Right lobe of liver (tissue), 6 donors: ENCODE measurements around the gene FANCG. TPM values are rescaled to one million over a fixed set of nuclear protein-coding genes. Genes with fewer than 3 reads are reported as not detected.

Source experiments
- ATAC-seq, 4 donors: fragments of 200-7000 bp; cut with Tn5 transposase; one replicate each; pipeline ENCODE4 v1.9.1; 2020; ENCODE audit warnings: mild to moderate bottlenecking in 4 of 4, moderate library complexity in 4 of 4
- DNase-seq, 3 donors: peaks; one replicate each; pipeline ENCODE4 v3.0.0-alpha.2; 2020
- H3K27ac ChIP-seq, 3 donors: fragments of 200-600 bp; one replicate each; pipeline ENCODE4 v1.8.0; 2022
- H3K27me3 ChIP-seq, 2 donors: fragments of 200-600 bp; one replicate each; pipeline ENCODE4 v1.8.0; 2022
- H3K36me3 ChIP-seq, 4 donors: fragments of 200-600 bp; sonication (generic) in 1 of 4; one replicate each; pipeline versions ENCODE4 v1.5.1 to v1.8.0; 2017 to 2022; ENCODE audit warnings: control low read depth in 1 of 4
- H3K4me1 ChIP-seq, 4 donors: fragments of 200-600 bp; sonication (generic) in 1 of 4; one replicate each; pipeline versions ENCODE4 v1.5.1 to v1.8.0; 2017 to 2022; ENCODE audit warnings: control low read depth in 1 of 4
- H3K4me3 ChIP-seq, 3 donors: fragments of 200-600 bp; one replicate each; pipeline ENCODE4 v1.8.0; 2022
- H3K9me3 ChIP-seq, 4 donors: fragments of 200-600 bp; sonication (generic) in 1 of 4; one replicate each; pipeline versions ENCODE4 v1.5.1 to v1.8.0; 2017 to 2022; ENCODE audit warnings: control low read depth in 1 of 4
- CTCF ChIP-seq, 4 donors: fragments of 200-600 bp in 3 of 4; fragments of 450-650 bp in 1 of 4; IDR thresholded peaks; one replicate each; pipeline versions ENCODE4 v1.5.1 to v1.8.0; 2016 to 2022; ENCODE audit warnings: antibody characterized with exemption in 4 of 4, mild to moderate bottlenecking in 2 of 4
- POLR2A ChIP-seq: fragments of 450-650 bp; IDR thresholded peaks from one replicate; pipeline ENCODE4 v1.6.1; 2017; ENCODE audit warnings: antibody characterized with exemption, mild to moderate bottlenecking
- WGBS: methylation state at CpG from one replicate; pipeline ENCODE4 v1.1.6; 2018; ENCODE audit warnings: low coverage, low lambda C conversion rate; ENCODE audit not compliant: insufficient coverage; ENCODE audit errors: missing lambda C conversion rate; 5-methylcytosine and 5-hydroxymethylcytosine counted together
- intact Hi-C, 2 donors: fragments of 100-400 bp; cut with DNase I; formaldehyde crosslinking; loops; one replicate each; pipeline versions ENCODE4 v1.11.2 to v1.14.1; 2022
- total RNA-seq, 6 experiments: library from RNA; depleted of rRNA in 2 of 6; stranded (reverse); fragments of >200 nt in 2 of 6; fragmentation: NEBNext Ultra II Directional in 3 of 6; extraction: Animal tissue kit (Norgen Biotek cat#: 25700) in 3 of 6; gene quantifications; one replicate each; pipeline versions ENCODE4 v1.1.0 to v1.2.4, GENCODE V29; 2016 to 2023
- donor health status: DM: no; HTN: yes; CAD: no.
- donor health status: DM: no; HTN: no; CAD: no.
- donor health status: DM: no; HTN: no; CAD: no.
- donor health status: DM: no; HTN: yes; CAD: no.
- donor health status: DM: no; HTN: yes; CAD: no.

The FANCG gene
- total RNA-seq, 6 experiments from 2014 or later: 2.9 to 7.1 (median 4.2) TPM

- Histone ChIP-seq H3K4me3 (peak overlapping the region; percentile 76 to 100 (median 93)), H3K9me3 (no peaks in the 10 kb centered on the region), H3K36me3 (peaks cover 2 to 23% (median 11%) of the 10 kb centered on the region in 4 donors), H3K27me3 (no peaks in the 10 kb centered on the region), H3K27ac (peak overlapping the region; percentile 97 to 99 (median 98)), H3K4me1 (peaks cover 0 to 33% (median 12%) of the 10 kb centered on the region in 4 donors)
- ATAC-seq (peak; percentile 70 to 82 (median 76)), DNase-seq (peak; percentile 88 to 91 (median 90))
- WGBS: no CpG with 5 or more reads among the region's 79 CpGs
- peak; percentile 15 to 47 (median 42) for TF ChIP-seq CTCF (IDR thresholded peaks at IDR 0.05)
- no peak for TF ChIP-seq POLR2A
- intact Hi-C loops: no loop called here
Measured at GRCh38 chr9:35071814-35072460, 7.8 kb downstream of the FANCG start.

DNA sequence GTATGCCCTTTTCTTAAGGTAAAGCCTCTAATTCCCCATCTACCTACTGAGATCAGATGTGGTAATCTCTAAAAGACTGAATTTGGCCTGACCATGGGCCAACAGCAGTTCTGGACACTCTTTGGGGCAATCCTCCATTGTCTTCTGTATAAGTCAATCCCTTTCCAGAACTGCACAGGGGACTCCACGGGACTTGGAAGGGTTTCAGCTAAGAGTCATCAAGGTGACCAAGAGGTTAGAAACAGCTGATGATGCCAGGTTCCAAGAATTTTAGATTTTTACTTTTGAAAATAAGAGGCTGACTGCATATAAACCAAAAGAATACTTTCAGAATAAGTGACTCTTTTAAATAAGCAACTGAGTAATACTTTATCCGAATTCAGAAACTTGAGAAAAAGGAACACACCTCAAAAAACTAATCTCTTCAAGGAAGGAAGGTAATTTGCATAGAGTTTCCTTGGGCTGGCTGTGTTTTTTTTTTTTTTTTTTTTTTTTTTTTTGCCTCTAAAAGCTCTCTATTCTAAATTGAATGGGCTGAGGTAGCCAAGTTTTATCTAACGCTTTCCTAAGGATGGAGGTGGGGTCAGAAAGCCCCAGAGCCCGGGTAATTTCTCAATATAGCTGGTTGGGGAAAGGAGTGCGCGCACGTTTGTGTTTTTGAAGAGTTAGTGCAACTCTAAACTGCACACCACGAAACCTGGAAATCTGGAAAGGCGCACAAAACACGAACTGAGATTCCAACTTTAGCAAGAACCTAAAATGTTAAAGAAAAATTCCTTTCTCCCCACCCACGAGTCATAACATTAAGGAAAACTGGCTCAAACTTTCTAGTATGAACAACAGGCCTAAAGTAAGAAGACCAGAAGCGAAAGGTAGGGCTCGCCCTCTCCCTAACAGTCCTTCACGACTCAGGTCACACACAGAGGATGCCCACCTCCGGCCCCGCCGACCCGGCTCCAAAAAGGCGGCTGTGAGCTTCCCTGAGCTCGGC lies 8.6 kb downstream of the FANCG start:
- peak in 1 of 4 donors; percentile 6 for ATAC-seq
- H3K9me3 ChIP-seq: no peaks in the 10 kb centered on the region
- H3K4me1 ChIP-seq: peaks cover 0 to 33% (median 12%) of the 10 kb centered on the region in 4 donors
- peak overlapping the region; percentile 76 to 100 (median 93) for H3K4me3 ChIP-seq
- peak overlapping the region; percentile 97 to 99 (median 98) for H3K27ac ChIP-seq
- under 1% methylated on average over 14 of the region's 20 CpGs for WGBS
- no peak for DNase-seq
- H3K36me3 ChIP-seq: peaks cover 5 to 31% (median 15%) of the 10 kb centered on the region in 4 donors
- TF ChIP-seq CTCF (IDR thresholded peaks at IDR 0.05): no peak
- TF ChIP-seq POLR2A: no peak
- intact Hi-C loops: no loop called here
- H3K27me3 ChIP-seq: no peaks in the 10 kb centered on the region

DNA sequence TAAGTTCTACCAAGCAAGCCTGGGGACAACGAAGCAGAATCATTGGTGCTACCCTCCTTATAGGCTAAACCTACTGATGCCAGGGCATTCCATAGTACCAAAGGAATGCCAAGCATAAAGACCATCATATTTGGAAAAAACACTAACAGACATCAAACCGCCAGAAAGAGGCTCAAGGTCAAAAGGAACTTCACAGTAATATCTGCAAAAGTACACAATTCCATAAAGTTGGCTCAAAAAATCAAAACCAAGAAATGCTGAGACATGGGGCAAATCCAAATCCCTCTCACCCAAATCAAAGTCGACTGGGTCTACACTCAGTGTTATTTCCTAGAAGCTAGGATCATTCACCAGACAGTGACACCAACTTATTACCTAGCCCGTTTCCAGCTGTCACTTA lies 10.7 kb downstream of the FANCG start:
- WGBS: 60% methylated on average over 4 of the region's 4 CpGs
- Histone ChIP-seq H3K9me3 (no peaks in the 10 kb centered on the region), H3K4me3 (no peak overlapping the region), H3K4me1 (peaks cover 0 to 33% (median 12%) of the 10 kb centered on the region in 4 donors), H3K27ac (no peak overlapping the region), H3K27me3 (no peaks in the 10 kb centered on the region), H3K36me3 (peaks cover 5 to 52% (median 34%) of the 10 kb centered on the region in 4 donors)
- ATAC-seq (no peak), DNase-seq (no peak)
- intact Hi-C loops: no loop called here
- no peak for TF ChIP-seq CTCF (IDR thresholded peaks at IDR 0.05)
- no peak for TF ChIP-seq POLR2A

GRCh38 chr9:35067056-35067455 lies 12.7 kb downstream of the FANCG start:
- ATAC-seq (no peak), DNase-seq (no peak)
- 100% methylated on average over 1 of the region's 1 CpG for WGBS
- intact Hi-C loops: no loop called here
- Histone ChIP-seq H3K4me3 (no peak overlapping the region), H3K36me3 (peaks cover 22 to 71% (median 52%) of the 10 kb centered on the region in 4 donors), H3K4me1 (peaks cover 0 to 30% (median 12%) of the 10 kb centered on the region in 4 donors), H3K9me3 (no peaks in the 10 kb centered on the region), H3K27me3 (no peaks in the 10 kb centered on the region), H3K27ac (no peak overlapping the region)
- TF ChIP-seq CTCF (IDR thresholded peaks at IDR 0.05): no peak
- no peak for TF ChIP-seq POLR2A
